ENCODE measurements around the gene AJAP1.

DNA sequence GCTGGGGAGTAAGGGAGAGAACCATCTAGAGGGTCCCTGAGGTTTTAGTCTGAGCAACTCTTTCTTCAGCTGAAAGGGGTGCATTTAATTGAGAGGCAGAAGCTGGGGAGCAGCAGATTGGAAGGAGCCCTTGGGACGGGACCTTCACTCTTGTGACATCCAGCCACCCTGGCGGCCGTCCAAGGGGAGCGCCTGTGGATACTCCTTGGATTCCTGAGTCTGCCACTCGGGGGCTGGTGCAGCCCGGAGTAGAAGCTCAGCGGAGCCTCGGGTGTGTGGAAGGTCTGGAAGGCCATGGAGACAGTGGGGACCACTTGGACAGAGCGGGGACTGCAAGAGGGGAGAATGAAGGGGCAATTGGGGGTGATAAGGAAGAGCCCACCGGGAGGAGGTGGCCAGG, 68.7 kb downstream of the AJAP1 start:
- TF ChIP-seq THAP11 (CRISPR knock-in tag; IDR thresholded peaks at IDR 0.05) (no peak), EZH2 (conservative IDR thresholded peaks at IDR 0.05; ENCODE audit: low read depth, low read length) (no peak), GLI4 (CRISPR knock-in tag; IDR thresholded peaks at IDR 0.05; ENCODE audit: borderline replicate concordance) (no peak), ELF4 (CRISPR knock-in tag; IDR thresholded peaks at IDR 0.05; ENCODE audit: borderline replicate concordance) (no peak), MAZ (IDR thresholded peaks at IDR 0.05; ENCODE audit: borderline replicate concordance, low read depth, low read length) (no peak), MAZ (CRISPR knock-in tag; IDR thresholded peaks at IDR 0.05; ENCODE audit: low read depth) (no peak), ASH2L (IDR thresholded peaks at IDR 0.05; ENCODE audit: insufficient read length, low read depth, low read length) (no peak), HDAC1 (CRISPR knock-in tag; IDR thresholded peaks at IDR 0.05) (no peak)
- TF ChIP-seq, protein P1, sequence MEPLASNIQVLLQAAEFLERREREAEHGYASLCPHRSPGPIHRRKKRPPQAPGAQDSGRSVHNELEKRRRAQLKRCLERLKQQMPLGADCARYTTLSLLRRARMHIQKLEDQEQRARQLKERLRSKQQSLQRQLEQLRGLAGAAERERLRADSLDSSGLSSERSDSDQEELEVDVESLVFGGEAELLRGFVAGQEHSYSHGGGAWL (CRISPR knock-in tag; IDR thresholded peaks at IDR 0.05), result no peak
- TF ChIP-seq, protein P2, sequence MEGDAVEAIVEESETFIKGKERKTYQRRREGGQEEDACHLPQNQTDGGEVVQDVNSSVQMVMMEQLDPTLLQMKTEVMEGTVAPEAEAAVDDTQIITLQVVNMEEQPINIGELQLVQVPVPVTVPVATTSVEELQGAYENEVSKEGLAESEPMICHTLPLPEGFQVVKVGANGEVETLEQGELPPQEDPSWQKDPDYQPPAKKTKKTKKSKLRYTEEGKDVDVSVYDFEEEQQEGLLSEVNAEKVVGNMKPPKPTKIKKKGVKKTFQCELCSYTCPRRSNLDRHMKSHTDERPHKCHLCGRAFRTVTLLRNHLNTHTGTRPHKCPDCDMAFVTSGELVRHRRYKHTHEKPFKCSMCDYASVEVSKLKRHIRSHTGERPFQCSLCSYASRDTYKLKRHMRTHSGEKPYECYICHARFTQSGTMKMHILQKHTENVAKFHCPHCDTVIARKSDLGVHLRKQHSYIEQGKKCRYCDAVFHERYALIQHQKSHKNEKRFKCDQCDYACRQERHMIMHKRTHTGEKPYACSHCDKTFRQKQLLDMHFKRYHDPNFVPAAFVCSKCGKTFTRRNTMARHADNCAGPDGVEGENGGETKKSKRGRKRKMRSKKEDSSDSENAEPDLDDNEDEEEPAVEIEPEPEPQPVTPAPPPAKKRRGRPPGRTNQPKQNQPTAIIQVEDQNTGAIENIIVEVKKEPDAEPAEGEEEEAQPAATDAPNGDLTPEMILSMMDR (CRISPR knock-in tag; IDR thresholded peaks at IDR 0.05), result no peak
- TF ChIP-seq, protein P3, sequence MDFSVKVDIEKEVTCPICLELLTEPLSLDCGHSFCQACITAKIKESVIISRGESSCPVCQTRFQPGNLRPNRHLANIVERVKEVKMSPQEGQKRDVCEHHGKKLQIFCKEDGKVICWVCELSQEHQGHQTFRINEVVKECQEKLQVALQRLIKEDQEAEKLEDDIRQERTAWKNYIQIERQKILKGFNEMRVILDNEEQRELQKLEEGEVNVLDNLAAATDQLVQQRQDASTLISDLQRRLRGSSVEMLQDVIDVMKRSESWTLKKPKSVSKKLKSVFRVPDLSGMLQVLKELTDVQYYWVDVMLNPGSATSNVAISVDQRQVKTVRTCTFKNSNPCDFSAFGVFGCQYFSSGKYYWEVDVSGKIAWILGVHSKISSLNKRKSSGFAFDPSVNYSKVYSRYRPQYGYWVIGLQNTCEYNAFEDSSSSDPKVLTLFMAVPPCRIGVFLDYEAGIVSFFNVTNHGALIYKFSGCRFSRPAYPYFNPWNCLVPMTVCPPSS (IDR thresholded peaks at IDR 0.05), result no peak
